Endothelial cell of umbilical vein (primary cell): ENCODE data around the gene C17orf58.
A peak's percentile ranks its signal among the peaks of the same experiment; 100 is the strongest.

Experiments used
- EZH2 ChIP-seq: IDR thresholded peaks from 2 replicates; pipeline ENCODE4 v1.6.1; 2012; ENCODE audit warnings: borderline replicate concordance, low read depth, mild to moderate bottlenecking, moderate library complexity, low read length, inconsistent platforms; ENCODE audit not compliant: severe bottlenecking
- FOS ChIP-seq: IDR thresholded peaks from 2 replicates; pipeline ENCODE4 v1.6.1; 2011; ENCODE audit warnings: mild to moderate bottlenecking, low read length, moderate library complexity, borderline replicate concordance; ENCODE audit not compliant: insufficient read depth
- JUN ChIP-seq: IDR thresholded peaks from 2 replicates; pipeline ENCODE4 v1.6.1; 2011; ENCODE audit warnings: borderline replicate concordance, low read depth; ENCODE audit not compliant: insufficient read length, insufficient read depth
- MAX ChIP-seq: IDR thresholded peaks from 2 replicates; pipeline ENCODE4 v1.6.1; 2011; ENCODE audit not compliant: insufficient read depth, insufficient read length
- POLR2A ChIP-seq: IDR thresholded peaks from 2 replicates; pipeline ENCODE4 v1.6.1; 2012; ENCODE audit warnings: low read depth, mild to moderate bottlenecking, control low read depth, low read length
- TF ChIP-seq, protein P1 (sequence below), 2 donors: IDR thresholded peaks; 1 replicate in 1 of 2; 2 replicates in 1 of 2; pipeline ENCODE4 v1.5.1; 2011; ENCODE audit warnings: low read length in 2 of 2, mild to moderate bottlenecking in 2 of 2, moderate library complexity in 2 of 2, control low read depth in 1 of 2, inconsistent platforms in 1 of 2, low read depth in 1 of 2; ENCODE audit not compliant: insufficient read depth in 1 of 2; ENCODE audit errors: extremely low read depth in 1 of 2

GRCh38 chr17:68011199-68011665, 15.0 kb upstream of the C17orf58 start:
- TF ChIP-seq, protein P1, sequence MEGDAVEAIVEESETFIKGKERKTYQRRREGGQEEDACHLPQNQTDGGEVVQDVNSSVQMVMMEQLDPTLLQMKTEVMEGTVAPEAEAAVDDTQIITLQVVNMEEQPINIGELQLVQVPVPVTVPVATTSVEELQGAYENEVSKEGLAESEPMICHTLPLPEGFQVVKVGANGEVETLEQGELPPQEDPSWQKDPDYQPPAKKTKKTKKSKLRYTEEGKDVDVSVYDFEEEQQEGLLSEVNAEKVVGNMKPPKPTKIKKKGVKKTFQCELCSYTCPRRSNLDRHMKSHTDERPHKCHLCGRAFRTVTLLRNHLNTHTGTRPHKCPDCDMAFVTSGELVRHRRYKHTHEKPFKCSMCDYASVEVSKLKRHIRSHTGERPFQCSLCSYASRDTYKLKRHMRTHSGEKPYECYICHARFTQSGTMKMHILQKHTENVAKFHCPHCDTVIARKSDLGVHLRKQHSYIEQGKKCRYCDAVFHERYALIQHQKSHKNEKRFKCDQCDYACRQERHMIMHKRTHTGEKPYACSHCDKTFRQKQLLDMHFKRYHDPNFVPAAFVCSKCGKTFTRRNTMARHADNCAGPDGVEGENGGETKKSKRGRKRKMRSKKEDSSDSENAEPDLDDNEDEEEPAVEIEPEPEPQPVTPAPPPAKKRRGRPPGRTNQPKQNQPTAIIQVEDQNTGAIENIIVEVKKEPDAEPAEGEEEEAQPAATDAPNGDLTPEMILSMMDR (IDR thresholded peaks at IDR 0.05; ENCODE audit: extremely low read depth in 1 of 2, insufficient read depth in 1 of 2, low read depth in 1 of 2, low read length in 2 of 2), result peak; percentile 66 to 76
- TF ChIP-seq POLR2A (no peak), MAX (no peak), EZH2 (no peak), JUN (no peak), FOS (no peak)
